Karpas-422 (cell line): ENCODE data around the gene CHST6. TPM values are rescaled to one million over a fixed set of nuclear protein-coding genes. Genes with fewer than 3 reads are reported as not detected.
"Not testable (repeated sequence)": the region's sequence is repeated elsewhere in the genome, so short reads cannot be mapped to it uniquely, and the experiment has no call there.

Experiments
- DNase-seq: peaks from one replicate; pipeline ENCODE4 v3.0.0-alpha.2; 2015
- H2AFZ ChIP-seq: fragments of 200-600 bp; sonication (generic); 2 replicates; pipeline ENCODE4 v1.6.1; 2014; ENCODE audit warnings: antibody characterized with exemption, low read length, mixed read lengths
- H3K27ac ChIP-seq: fragments of 200-600 bp; sonication (generic); 2 replicates; pipeline ENCODE4 v1.5.1; 2014; ENCODE audit warnings: mild to moderate bottlenecking, low read length, moderate library complexity
- H3K27me3 ChIP-seq: fragments of 200-600 bp; sonication (generic); 2 replicates; pipeline ENCODE4 v1.6.1; 2014; ENCODE audit warnings: low read length, mixed read lengths
- H3K36me3 ChIP-seq: fragments of 200-600 bp; sonication (generic); 2 replicates; pipeline ENCODE4 v1.6.1; 2014; ENCODE audit warnings: low read length, mixed read lengths; ENCODE audit not compliant: insufficient read depth
- H3K4me1 ChIP-seq: fragments of 200-600 bp; sonication (generic); 2 replicates; pipeline ENCODE4 v1.6.1; 2014; ENCODE audit warnings: mild to moderate bottlenecking, low read length, mixed read lengths
- H3K4me2 ChIP-seq: fragments of 200-600 bp; sonication (generic); 2 replicates; pipeline ENCODE4 v1.6.1; 2014; ENCODE audit warnings: low read length, low read depth, mild to moderate bottlenecking; ENCODE audit not compliant: poor library complexity, severe bottlenecking
- H3K4me3 ChIP-seq: fragments of 200-600 bp; sonication (generic); 2 replicates; pipeline ENCODE4 v1.5.1; 2014; ENCODE audit warnings: mild to moderate bottlenecking, antibody characterized with exemption, low read length, mixed read lengths
- H3K79me2 ChIP-seq: fragments of 200-600 bp; sonication (generic); 2 replicates; pipeline ENCODE4 v1.6.1; 2014; ENCODE audit warnings: mild to moderate bottlenecking, low read length, mixed read lengths
- H3K9ac ChIP-seq: fragments of 200-600 bp; sonication (generic); 2 replicates; pipeline ENCODE4 v1.6.0; 2014; ENCODE audit warnings: low read length
- H3K9me2 ChIP-seq: fragments of 200-600 bp; sonication (generic), shearing (Covaris generic); replicated peaks from 2 replicates; pipeline ENCODE4 v1.6.0; 2014; ENCODE audit warnings: mild to moderate bottlenecking, low read length, moderate library complexity; ENCODE audit not compliant: insufficient read depth
- H3K9me3 ChIP-seq: fragments of 300-700, 200-600 bp; sonication (generic); 2 replicates; pipeline ENCODE4 v1.6.1; 2014; ENCODE audit warnings: low read length, mixed read lengths
- H4K20me1 ChIP-seq: fragments of 200-600 bp; sonication (generic); 2 replicates; pipeline ENCODE4 v1.6.1; 2014; ENCODE audit warnings: mild to moderate bottlenecking, antibody characterized with exemption, low read length, low read depth; ENCODE audit not compliant: insufficient read depth
- total RNA-seq: library from RNA; depleted of rRNA; stranded (reverse); fragments of >200 nt; shearing (Covaris generic); gene quantifications from 2 replicates; pipeline ENCODE4 v1.2.3, GENCODE V29; 2014; ENCODE audit warnings: low replicate concordance

CHST6 gene
- total RNA-seq, 1 experiment from 2014 or later: not detected

- not testable (repeated sequence) for H3K27ac ChIP-seq, H3K4me1 ChIP-seq, H3K27me3 ChIP-seq, H3K79me2 ChIP-seq, H3K9me3 ChIP-seq, H3K36me3 ChIP-seq, H4K20me1 ChIP-seq, H3K9me2 ChIP-seq
- Histone ChIP-seq H3K4me2 (peak overlapping the region; percentile 93), H3K4me3 (peak overlapping the region; percentile 87), H3K9ac (peak overlapping the region; percentile 93), H2AFZ (peak overlapping the region; percentile 100)
- peak; percentile 46 for DNase-seq
Observed at GRCh38 chr16:75516189-75516966, 21.1 kb upstream of the CHST6 start.

- Histone ChIP-seq H3K4me1 (peaks cover 6% of the 10 kb centered on the region), H3K79me2 (peaks cover 4% of the 10 kb centered on the region; the same call in 1 of the 2 replicates), H3K36me3 (no peaks in the 10 kb centered on the region), H2AFZ (no peak overlapping the region), H3K9me3 (no peaks in the 10 kb centered on the region), H3K27ac (no peak overlapping the region), H3K27me3 (no peaks in the 10 kb centered on the region), H3K4me2 (no peak overlapping the region), H3K9me2 (no peaks in the 10 kb centered on the region), H3K9ac (no peak overlapping the region), H3K4me3 (no peak overlapping the region), H4K20me1 (no peaks in the 10 kb centered on the region)
- DNase-seq: no peak
Observed at GRCh38 chr16:75514296-75514695, 19.1 kb upstream of the CHST6 start.

GRCh38 chr16:75506574-75506973, 11.3 kb upstream of the CHST6 start:
- Histone ChIP-seq H3K4me1 (no peaks in the 10 kb centered on the region), H3K4me3 (no peak overlapping the region), H4K20me1 (no peaks in the 10 kb centered on the region), H3K79me2 (no peaks in the 10 kb centered on the region), H3K9me2 (no peaks in the 10 kb centered on the region), H3K27ac (no peak overlapping the region), H2AFZ (no peak overlapping the region), H3K9ac (no peak overlapping the region), H3K9me3 (no peaks in the 10 kb centered on the region), H3K4me2 (no peak overlapping the region), H3K27me3 (no peaks in the 10 kb centered on the region), H3K36me3 (no peaks in the 10 kb centered on the region)
- DNase-seq: no peak

- no peaks in the 10 kb centered on the region for H3K27me3 ChIP-seq
- no peak overlapping the region for H3K4me2 ChIP-seq
- H4K20me1 ChIP-seq: no peaks in the 10 kb centered on the region
- H3K4me3 ChIP-seq: no peak overlapping the region
- no peaks in the 10 kb centered on the region for H3K9me2 ChIP-seq
- no peaks in the 10 kb centered on the region for H3K36me3 ChIP-seq
- DNase-seq: no peak
- H3K9ac ChIP-seq: no peak overlapping the region
- no peak overlapping the region for H3K27ac ChIP-seq
- no peaks in the 10 kb centered on the region for H3K4me1 ChIP-seq
- no peaks in the 10 kb centered on the region for H3K79me2 ChIP-seq
- H3K9me3 ChIP-seq: no peaks in the 10 kb centered on the region
- H2AFZ ChIP-seq: no peak overlapping the region
Observed at GRCh38 chr16:75506107-75506506, 10.9 kb upstream of the CHST6 start.

GRCh38 chr16:75503801-75504200, 8.6 kb upstream of the CHST6 start:
- Histone ChIP-seq H3K79me2 (no peaks in the 10 kb centered on the region), H3K9ac (no peak overlapping the region), H3K4me1 (no peaks in the 10 kb centered on the region), H3K27me3 (no peaks in the 10 kb centered on the region), H3K9me2 (no peaks in the 10 kb centered on the region), H3K4me3 (no peak overlapping the region), H3K36me3 (no peaks in the 10 kb centered on the region), H3K27ac (no peak overlapping the region), H2AFZ (no peak overlapping the region), H3K9me3 (no peaks in the 10 kb centered on the region), H3K4me2 (no peak overlapping the region), H4K20me1 (no peaks in the 10 kb centered on the region)
- DNase-seq: no peak

- H3K9me3 ChIP-seq: no peaks in the 10 kb centered on the region
- H3K27me3 ChIP-seq: no peaks in the 10 kb centered on the region
- H3K27ac ChIP-seq: no peak overlapping the region
Observed at GRCh38 chr16:75502916-75503605, 7.8 kb upstream of the CHST6 start.

GRCh38 chr16:75501820-75502219, 6.6 kb upstream of the CHST6 start:
- not testable (repeated sequence) for H2AFZ ChIP-seq, DNase-seq, H3K4me1 ChIP-seq, H3K36me3 ChIP-seq, H3K4me3 ChIP-seq, H3K9ac ChIP-seq, H3K9me2 ChIP-seq, H3K79me2 ChIP-seq, H4K20me1 ChIP-seq, H3K27ac ChIP-seq, H3K9me3 ChIP-seq, H3K4me2 ChIP-seq, H3K27me3 ChIP-seq

More at GRCh38 chr16:75502916-75503605, 7.8 kb upstream of the CHST6 start:
- Histone ChIP-seq H2AFZ (no peak overlapping the region), H3K79me2 (no peaks in the 10 kb centered on the region), H3K9me2 (no peaks in the 10 kb centered on the region), H3K36me3 (no peaks in the 10 kb centered on the region), H3K4me1 (no peaks in the 10 kb centered on the region), H3K9ac (no peak overlapping the region), H3K4me3 (no peak overlapping the region), H3K4me2 (no peak overlapping the region), H4K20me1 (no peaks in the 10 kb centered on the region)
- DNase-seq: no peak

- no peak overlapping the region for H2AFZ ChIP-seq
- H3K27ac ChIP-seq: no peak overlapping the region
- no peak for DNase-seq
- no peaks in the 10 kb centered on the region for H3K4me1 ChIP-seq
- no peaks in the 10 kb centered on the region for H3K27me3 ChIP-seq
- no peaks in the 10 kb centered on the region for H3K79me2 ChIP-seq
- H3K9me3 ChIP-seq: no peaks in the 10 kb centered on the region
- no peak overlapping the region for H3K4me2 ChIP-seq
- H3K36me3 ChIP-seq: no peaks in the 10 kb centered on the region
- no peak overlapping the region for H3K9ac ChIP-seq
- H3K4me3 ChIP-seq: no peak overlapping the region
- H3K9me2 ChIP-seq: no peaks in the 10 kb centered on the region
- H4K20me1 ChIP-seq: no peaks in the 10 kb centered on the region
Observed at GRCh38 chr16:75501359-75501758, 6.1 kb upstream of the CHST6 start.
